Activated CD4-positive, alpha-beta T cell treated with anti-CD3 and anti-CD28 coated beads, Interleukin-10, Interleukin-2, amounts not matched to agents 100 ng/mL and 50 ng/mL, durations not matched to agents 16 hours and 8 hours (primary cell): ENCODE measurements around the gene POFUT2.

Source experiments
- DNase-seq: peaks from one replicate; pipeline ENCODE4 v3.0.0-alpha.2; 2020

The POFUT2 gene

GRCh38 chr21:45281411-45282282 is 6.0 kb downstream of the POFUT2 start:
- DNase-seq, result no peak

- no peak for DNase-seq
These were observed 6.7 kb downstream of the POFUT2 start for GRCh38 chr21:45280969-45281368.

- DNase-seq, result no peak
These were observed 7.4 kb downstream of the POFUT2 start for GRCh38 chr21:45280178-45280821.

GRCh38 chr21:45279446-45280177 is 8.1 kb downstream of the POFUT2 start:
- no peak for DNase-seq

- no peak for DNase-seq
These were observed 9.4 kb downstream of the POFUT2 start for GRCh38 chr21:45278156-45278911.

GRCh38 chr21:45277101-45278045 is 10.3 kb downstream of the POFUT2 start:
- DNase-seq, result no peak

GRCh38 chr21:45276596-45276995 is 11.1 kb downstream of the POFUT2 start:
- no peak for DNase-seq

GRCh38 chr21:45270306-45270821 is 17.3 kb downstream of the POFUT2 start:
- DNase-seq, result no peak

- no peak for DNase-seq
These were observed 17.8 kb downstream of the POFUT2 start for GRCh38 chr21:45269861-45270260.

GRCh38 chr21:45267390-45267760 is 20.3 kb downstream of the POFUT2 start:
- DNase-seq, result no peak

GRCh38 chr21:45266518-45267389 is 20.9 kb downstream of the POFUT2 start:
- peak; percentile 81 for DNase-seq

- no peak for DNase-seq
These were observed 21.8 kb downstream of the POFUT2 start for GRCh38 chr21:45265721-45266517.

GRCh38 chr21:45264912-45265515 is 22.7 kb downstream of the POFUT2 start:
- DNase-seq, result no peak

GRCh38 chr21:45264146-45264911 is 23.4 kb downstream of the POFUT2 start:
- DNase-seq, result no peak

GRCh38 chr21:45263534-45263933 is 24.2 kb downstream of the POFUT2 start:
- no peak for DNase-seq

- DNase-seq, result no peak
These were observed 25.1 kb downstream of the POFUT2 start for GRCh38 chr21:45262616-45263015.

GRCh38 chr21:45262041-45262581 is 25.6 kb downstream of the POFUT2 start:
- DNase-seq, result no peak

- DNase-seq, result no peak
These were observed 26.6 kb downstream of the POFUT2 start for GRCh38 chr21:45261093-45261492.
